Stimulated activated CD4-positive, alpha-beta T cell treated with anti-CD3 and anti-CD28 coated beads, Interleukin-2, amount 100 ng/mL, for 48 hours (primary cell): ENCODE measurements around the gene FAM81A.
"Not testable (repeated sequence)": the region's sequence is repeated elsewhere in the genome, so short reads cannot be mapped to it uniquely, and the experiment has no call there.

Source experiments
- DNase-seq, 2 donors: peaks; one replicate each; pipeline ENCODE4 v3.0.0-alpha.2; 2020

FAM81A gene

DNA sequence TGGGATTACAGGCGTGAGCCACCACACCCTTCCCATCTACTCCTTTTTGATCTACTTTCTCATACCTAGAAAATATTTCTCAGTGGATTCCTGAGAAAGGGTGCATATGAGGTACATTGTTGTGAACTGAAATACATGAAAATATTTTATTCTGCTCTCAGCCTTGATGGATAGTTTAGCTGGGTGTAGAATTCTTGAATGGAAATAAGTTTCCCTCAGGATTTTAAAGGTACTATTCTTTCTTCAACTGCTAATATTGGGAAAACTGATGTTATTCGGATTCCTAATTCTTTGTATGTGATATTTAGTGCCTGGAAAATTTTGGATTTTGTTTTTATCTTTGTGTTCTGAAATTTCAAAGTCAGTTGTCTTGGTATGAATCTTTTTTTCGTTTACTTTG, 9.1 kb upstream of the FAM81A start:
- not testable (repeated sequence) for DNase-seq

- DNase-seq = no peak
Observed at GRCh38 chr15:59432389-59432788, 5.6 kb upstream of the FAM81A start.

DNA sequence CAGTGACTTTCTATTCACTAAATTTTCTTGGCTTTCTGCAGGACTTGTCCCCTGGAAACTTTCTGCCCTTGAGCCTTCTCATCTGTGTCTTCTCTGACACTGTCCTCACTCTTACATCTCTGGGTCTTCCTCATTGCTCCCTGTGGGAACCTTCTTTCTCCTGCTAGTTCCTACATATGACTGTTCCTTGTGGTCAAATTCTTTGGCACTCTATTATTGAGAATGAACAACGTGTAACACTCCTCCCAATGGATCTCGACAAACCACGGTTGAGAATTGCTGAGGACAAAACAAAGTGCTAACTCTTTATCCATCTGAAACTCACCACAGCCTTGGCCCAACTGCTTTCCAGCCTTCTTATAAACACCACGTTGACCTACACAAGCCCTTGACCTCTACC, 3.5 kb upstream of the FAM81A start:
- DNase-seq = no peak

DNA sequence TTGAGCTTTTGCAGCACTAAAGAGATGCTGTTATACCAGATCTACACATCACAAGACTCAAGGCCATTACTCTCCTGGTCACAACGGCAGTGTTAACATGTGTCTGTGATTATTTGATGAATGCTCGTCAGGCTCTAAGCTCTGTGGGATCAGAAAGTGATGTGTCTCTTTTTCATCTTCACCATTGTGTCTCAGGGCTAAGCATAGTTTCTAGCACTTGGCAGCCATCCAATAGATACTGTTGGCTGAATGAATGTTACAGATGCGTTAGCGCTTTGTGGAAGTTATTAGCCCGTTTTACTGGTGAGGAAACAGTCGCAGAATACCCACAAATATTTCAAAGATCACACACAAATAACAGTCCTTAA, 1.2 kb upstream of the FAM81A start:
- DNase-seq = no peak

DNA sequence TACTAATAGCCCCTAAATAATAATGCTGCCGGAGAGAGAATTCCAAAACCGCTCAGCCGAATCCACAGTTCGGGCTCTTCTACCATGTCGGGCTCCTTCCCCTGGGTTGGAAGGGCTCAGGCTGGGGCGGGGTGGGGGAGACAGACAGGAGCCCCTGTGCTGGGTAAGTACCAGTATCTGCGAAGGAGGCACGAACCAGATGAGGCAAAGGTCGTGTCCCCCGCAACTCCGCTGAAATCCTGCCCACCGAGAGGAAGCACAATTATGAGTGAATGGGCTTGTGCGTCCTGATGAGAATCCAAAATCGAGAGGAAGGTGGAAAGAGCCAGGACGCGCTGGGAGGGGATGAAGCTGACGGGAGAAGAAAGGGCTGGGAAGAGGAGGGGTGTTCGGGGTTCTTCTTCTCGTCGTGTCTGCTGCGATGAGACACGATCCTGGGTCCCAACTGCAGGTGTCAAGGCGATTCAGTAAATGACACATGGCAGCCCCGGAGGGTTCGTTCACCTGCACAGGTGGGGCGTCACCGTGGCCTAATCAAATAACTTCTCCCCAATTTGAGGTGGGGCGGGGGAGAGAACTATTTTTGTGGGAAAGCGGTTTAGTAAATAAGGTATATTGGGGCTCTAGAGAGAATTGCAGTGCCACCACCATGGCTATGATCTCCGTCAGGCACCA, 707 bp upstream of the FAM81A start:
- no peak for DNase-seq

DNA sequence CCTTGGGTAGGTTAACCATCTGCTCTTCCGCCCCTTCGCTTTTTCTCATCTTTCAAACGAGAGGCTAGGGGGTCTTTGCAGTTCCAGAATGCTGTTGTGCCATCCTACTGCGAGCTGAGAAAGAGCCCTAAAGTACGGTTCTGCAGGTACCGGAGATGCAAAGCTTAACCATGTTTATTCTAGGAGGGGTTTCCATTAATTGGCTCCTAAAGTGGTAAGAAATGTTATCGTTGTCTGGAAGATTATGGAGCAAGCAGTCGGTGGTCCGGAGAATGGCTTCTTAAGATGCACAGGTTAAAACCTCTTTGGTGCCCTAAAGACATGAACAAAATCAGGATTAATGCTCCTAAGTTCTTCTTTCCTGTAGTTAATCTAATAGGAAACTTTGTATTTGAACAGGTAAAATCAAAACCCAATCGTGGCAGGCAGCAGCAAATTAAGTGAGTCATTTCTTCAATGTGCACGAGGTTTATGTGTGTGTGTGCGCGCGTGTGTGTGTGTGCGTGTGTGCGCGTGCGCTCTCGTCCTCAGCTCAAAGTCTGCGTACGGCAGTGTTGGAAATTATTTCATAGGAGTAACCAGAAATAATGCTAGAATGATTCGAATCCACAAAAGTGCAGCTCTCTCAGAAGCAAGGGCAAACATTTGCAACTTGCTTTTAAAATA, 772 bp downstream of the FAM81A start:
- no peak for DNase-seq

GRCh38 chr15:59439576-59439975, 1.6 kb downstream of the FAM81A start:
- no peak for DNase-seq

DNA sequence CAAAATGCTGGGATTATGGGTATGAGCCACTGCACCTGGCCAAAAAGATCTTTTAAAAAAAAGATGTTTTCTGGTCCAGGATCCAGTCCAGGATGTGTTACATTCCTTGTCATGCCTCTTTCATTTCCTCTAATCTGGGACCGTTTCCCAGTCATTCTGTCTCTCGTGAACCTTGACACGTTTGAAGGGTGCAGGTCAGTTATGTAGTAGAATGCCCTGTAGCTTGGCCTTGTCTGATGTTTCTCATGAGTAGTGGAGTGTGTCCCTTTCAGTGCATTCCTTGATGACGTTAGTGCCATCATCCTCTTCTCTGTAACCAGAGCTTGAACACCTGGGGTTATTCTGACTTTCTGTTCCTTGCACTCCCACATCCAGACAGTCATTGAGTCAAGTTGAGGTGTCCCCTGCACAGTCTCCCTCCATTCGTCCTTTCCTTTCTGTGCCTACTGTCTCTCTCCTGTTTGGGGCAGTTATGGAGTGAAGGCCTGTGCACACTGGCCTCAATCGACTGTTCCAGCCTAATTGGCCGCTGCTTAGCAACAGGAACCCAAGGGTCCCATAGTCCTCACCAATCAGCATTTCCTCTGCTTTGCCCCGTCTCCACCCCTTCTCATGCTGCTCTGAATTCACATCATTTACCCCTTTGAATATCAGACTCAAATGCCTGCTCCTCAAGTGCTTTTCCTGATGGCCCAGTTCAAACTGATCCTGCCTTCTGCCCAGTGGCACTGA, 5.5 kb downstream of the FAM81A start:
- DNase-seq = no peak

- no peak for DNase-seq
Observed at GRCh38 chr15:59444081-59444835, 6.3 kb downstream of the FAM81A start.

DNA sequence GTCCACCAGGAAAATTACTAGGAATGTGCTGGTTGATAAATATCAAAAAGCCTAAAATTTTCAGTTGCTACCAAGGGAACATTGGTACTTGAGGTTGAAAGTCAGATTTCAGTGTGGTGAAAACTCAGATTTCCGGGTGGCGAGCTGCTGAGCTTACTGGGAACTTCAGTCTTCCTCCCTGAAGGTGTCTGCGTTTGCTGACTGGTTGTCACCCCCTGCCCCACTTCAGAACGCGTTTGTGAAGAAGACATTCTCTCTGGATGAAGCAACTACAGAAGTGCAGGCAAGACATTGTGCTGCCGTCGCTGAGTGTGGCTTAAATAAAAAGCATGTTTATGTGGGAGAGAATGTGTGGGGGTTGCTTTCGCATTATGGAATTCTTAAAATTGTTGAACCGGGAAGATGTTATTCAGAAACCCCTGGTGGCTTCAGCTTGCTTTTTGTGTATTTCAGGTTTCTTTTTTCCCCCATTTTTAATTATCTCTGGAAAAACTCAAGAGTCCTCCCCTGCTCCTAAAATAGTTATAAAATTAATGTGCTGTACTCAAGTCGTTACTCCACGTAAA, 7.1 kb downstream of the FAM81A start:
- no peak for DNase-seq

DNA sequence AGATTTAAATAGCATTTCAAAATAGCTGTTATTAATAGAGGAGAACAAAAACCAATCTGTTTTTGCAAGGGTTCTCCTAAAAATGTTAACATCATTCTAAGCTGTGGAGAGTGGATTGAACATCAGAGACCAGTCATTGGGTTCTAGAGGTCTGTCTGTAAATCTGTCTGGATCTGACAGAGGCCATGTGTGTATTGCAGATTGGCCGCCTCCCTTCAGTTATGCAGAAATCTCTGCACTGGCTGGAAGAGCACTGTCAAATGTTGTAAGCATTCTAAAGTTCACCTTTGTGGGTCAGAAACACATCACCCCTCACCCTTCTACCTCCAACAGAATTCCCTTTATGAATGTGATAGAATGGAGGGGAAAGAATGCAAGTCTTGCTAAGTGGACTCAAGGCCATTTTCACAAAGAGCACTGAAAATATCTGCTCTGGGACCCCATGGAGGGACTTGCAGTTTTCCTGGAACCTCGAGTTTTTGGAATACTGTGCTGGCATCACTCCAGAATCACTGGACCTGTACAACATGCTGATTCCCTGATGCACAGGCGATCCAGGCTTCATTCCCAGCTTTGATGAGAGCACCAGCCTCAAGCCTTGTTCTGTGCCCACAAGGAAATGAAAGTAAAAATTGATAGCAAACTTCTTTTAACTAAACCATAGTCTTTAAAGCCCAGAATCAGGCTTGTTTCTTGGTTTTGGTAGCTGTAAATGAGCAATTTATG, 8.4 kb downstream of the FAM81A start:
- DNase-seq = no peak

DNA sequence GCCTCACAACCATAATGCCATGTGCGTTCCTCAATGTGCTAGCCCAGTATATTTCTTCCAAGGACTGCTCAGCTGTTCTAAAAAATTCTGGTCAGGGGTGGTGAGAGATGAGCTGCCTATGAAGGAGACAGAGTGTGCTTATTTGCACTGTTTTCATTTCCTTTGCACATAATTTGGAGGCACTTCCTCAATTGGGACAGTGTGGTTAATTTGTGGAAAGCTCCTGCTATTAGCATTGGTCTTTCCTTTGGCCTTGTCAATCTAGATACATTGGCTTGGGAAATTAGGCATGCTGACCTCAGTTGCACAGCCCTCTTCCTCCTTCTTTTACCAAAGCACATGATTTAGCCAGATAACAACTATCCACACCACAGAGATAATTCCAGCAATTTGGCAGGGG, 9.4 kb downstream of the FAM81A start:
- DNase-seq = no peak

- no peak for DNase-seq
Observed at GRCh38 chr15:59448871-59449270, 10.9 kb downstream of the FAM81A start.

- no peak for DNase-seq
Observed at GRCh38 chr15:59453474-59454215, 15.7 kb downstream of the FAM81A start.

- no peak for DNase-seq
Observed at GRCh38 chr15:59456114-59456513, 18.1 kb downstream of the FAM81A start.

GRCh38 chr15:59457103-59457502, 19.1 kb downstream of the FAM81A start:
- no peak for DNase-seq

DNA sequence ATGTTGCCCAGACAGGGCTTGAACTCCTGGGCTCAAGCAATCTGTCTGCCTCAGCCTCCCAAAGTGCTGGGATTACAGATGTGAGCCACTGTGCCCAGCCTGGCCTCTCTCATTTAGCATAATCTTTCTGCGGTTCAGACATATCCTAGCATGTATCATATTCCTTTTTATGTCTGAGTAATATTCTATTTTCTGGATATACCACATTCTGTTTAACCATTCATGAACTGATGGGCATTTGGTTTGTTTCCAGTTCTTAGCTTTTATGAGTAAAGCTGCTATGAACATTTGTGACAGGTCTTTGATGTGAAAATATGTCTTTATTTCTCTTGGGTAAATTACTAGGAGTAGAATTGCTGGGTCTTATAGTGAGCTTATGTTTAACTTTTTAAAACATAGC, 23.5 kb downstream of the FAM81A start:
- no peak for DNase-seq

- no peak for DNase-seq
Observed at GRCh38 chr15:59473226-59473625, 35.2 kb downstream of the FAM81A start.

GRCh38 chr15:59475161-59475560, 37.2 kb downstream of the FAM81A start:
- not testable (repeated sequence) for DNase-seq

GRCh38 chr15:59484399-59484798, 46.4 kb downstream of the FAM81A start:
- DNase-seq = no peak

GRCh38 chr15:59485036-59485435, 47.0 kb downstream of the FAM81A start:
- DNase-seq = no peak

DNA sequence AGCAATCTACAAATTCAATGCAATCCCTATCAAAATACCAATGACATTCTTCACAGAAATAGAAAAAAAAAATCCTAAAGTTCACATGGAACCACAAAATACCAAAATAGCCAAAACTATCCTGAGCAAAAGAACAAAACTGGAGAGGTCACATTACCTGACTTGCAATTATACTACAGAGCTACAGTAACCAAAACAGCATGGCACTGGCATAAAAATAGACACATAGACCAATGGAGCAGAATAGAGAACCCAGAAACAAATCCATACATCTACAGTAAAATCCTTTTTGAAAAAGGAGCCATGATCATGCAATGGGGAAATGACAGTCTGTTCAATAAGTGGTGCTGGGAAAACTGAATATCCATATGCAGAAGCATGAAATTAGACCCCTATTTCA, 51.5 kb downstream of the FAM81A start:
- DNase-seq = not testable (repeated sequence)
